GM12878 (cell line): ENCODE data around the gene ABCB8. TPM values are rescaled to one million over a fixed set of nuclear protein-coding genes. Genes with fewer than 3 reads are reported as not detected.

Experiments
- ATAC-seq: fragments of 200-7000 bp; cut with Tn5 transposase; 3 replicates; pipeline ENCODE4 v1.9.1; 2020; ENCODE audit warnings: mild to moderate bottlenecking, moderate library complexity
- BruUV-seq: library from RNA; stranded (reverse); fragments of 400-500 nt; replicated peaks from 2 replicates; lab custom pipeline; 2021; lab: Mats Ljungman, UMichigan
- CTCF ChIA-PET: fragments of 300-600 bp; sonication (Branson Sonifier 250); formaldehyde crosslinking; extraction: SDS; loops from one replicate; lab custom pipeline; 2021; ENCODE audit warnings: inconsistent platforms; lab: Yijun Ruan, JAX
- POLR2A ChIA-PET: fragments of 350-600 bp; formaldehyde crosslinking; extraction: SDS; loops from one replicate; lab custom pipeline; 2021; ENCODE audit warnings: inconsistent platforms; lab: Charles Lee
- RAD21 ChIA-PET: fragments of 300-600 bp; sonication (Branson Sonifier 250); formaldehyde crosslinking; loops from one replicate; lab custom pipeline; 2023; ENCODE audit warnings: antibody characterized with exemption; ENCODE audit not compliant: unreplicated experiment; lab: Charles Lee
- SMC1A ChIA-PET: fragments of 300-600 bp; sonication (Branson Sonifier 250); formaldehyde crosslinking; loops from one replicate; lab custom pipeline; 2023; ENCODE audit not compliant: unreplicated experiment, uncharacterized antibody; lab: Charles Lee
- DNase-seq: peaks from one replicate; pipeline ENCODE4 v3.0.0-alpha.2; 2011; ENCODE audit warnings: low read depth, low spot score
- FAIRE-seq: peaks from 3 replicates; lab custom pipeline; 2011; peaks lifted over from hg19 to GRCh38; lab: Jason Lieb, UNC
- H2AFZ ChIP-seq: 2 replicates; pipeline ENCODE4 v1.6.0; 2011; ENCODE audit warnings: low read depth, low read length, control low read depth; ENCODE audit not compliant: control insufficient read depth
- H3K27ac ChIP-seq: 2 replicates; pipeline ENCODE4 v1.5.1; 2011; ENCODE audit warnings: control low read depth; ENCODE audit not compliant: control insufficient read depth, insufficient read depth
- H3K27me3 ChIP-seq, 2 experiments: replicated peaks in 1 of 2; 2 replicates each; pipeline versions ENCODE4 v1.6.0 to v1.6.1; 2011; ENCODE audit warnings: low read length in 1 of 2; ENCODE audit not compliant: control insufficient read depth in 2 of 2, insufficient read depth in 2 of 2
- H3K36me3 ChIP-seq, 2 experiments: 2 replicates each; pipeline ENCODE4 v1.5.1; 2011; ENCODE audit warnings: low read length in 1 of 2; ENCODE audit not compliant: control insufficient read depth in 2 of 2, insufficient read depth in 2 of 2
- H3K4me1 ChIP-seq: 2 replicates; pipeline ENCODE4 v1.6.1; 2011; ENCODE audit warnings: mild to moderate bottlenecking, low read length, moderate library complexity, mixed read lengths; ENCODE audit not compliant: control insufficient read depth, insufficient read depth
- H3K4me2 ChIP-seq: 2 replicates; pipeline ENCODE4 v1.6.0; 2011; ENCODE audit warnings: control low read depth; ENCODE audit not compliant: control insufficient read depth, insufficient read depth
- H3K4me3 ChIP-seq: fragments of 200-600 bp; sonication (generic); 2 replicates; pipeline ENCODE4 v1.5.1; 2016
- H3K79me2 ChIP-seq: 2 replicates; pipeline ENCODE4 v1.6.0; 2011; ENCODE audit warnings: low read length; ENCODE audit not compliant: control insufficient read depth, insufficient read depth
- H3K9ac ChIP-seq: 2 replicates; pipeline ENCODE4 v1.8.0; 2011; ENCODE audit warnings: low read length, control low read depth, mixed read lengths; ENCODE audit not compliant: control insufficient read depth, insufficient read depth
- H3K9me3 ChIP-seq: replicated peaks from 3 replicates; pipeline ENCODE4 v1.5.1; 2011; ENCODE audit warnings: mild to moderate bottlenecking, low read length; ENCODE audit not compliant: control insufficient read depth, insufficient read depth
- H4K20me1 ChIP-seq: 2 replicates; pipeline ENCODE4 v1.6.0; 2011; ENCODE audit not compliant: control insufficient read depth, insufficient read depth
- PML ChIP-seq: IDR thresholded peaks from 2 replicates; pipeline ENCODE4 v1.6.1; 2012; ENCODE audit warnings: low read length, inconsistent platforms
- SIX5 ChIP-seq: IDR thresholded peaks from 2 replicates; pipeline ENCODE4 v1.6.1; 2011; ENCODE audit warnings: mild to moderate bottlenecking, low read depth, low read length, moderate library complexity; ENCODE audit not compliant: severe bottlenecking
- SPI1 ChIP-seq: IDR thresholded peaks from 2 replicates; pipeline ENCODE4 v1.6.1; 2011; ENCODE audit warnings: low read depth, mild to moderate bottlenecking, low read length, moderate library complexity, borderline replicate concordance; ENCODE audit not compliant: insufficient read depth
- SREBF2 ChIP-seq: IDR thresholded peaks from 2 replicates; pipeline ENCODE4 v1.6.1; 2012; ENCODE audit warnings: mild to moderate bottlenecking, low read length
- SUZ12 ChIP-seq: fragments of 200-600 bp; sonication (generic); IDR thresholded peaks from one replicate; pipeline ENCODE4 v1.6.1; 2018; ENCODE audit warnings: antibody characterized with exemption, mild to moderate bottlenecking; ENCODE audit not compliant: unreplicated experiment
- TARDBP ChIP-seq: IDR thresholded peaks from 2 replicates; pipeline ENCODE4 v1.6.1; 2016; ENCODE audit warnings: borderline replicate concordance
- WGBS: methylation state at CpG from one replicate; pipeline ENCODE4 v1.1.6; 2016; ENCODE audit warnings: low lambda C conversion rate; ENCODE audit not compliant: insufficient replicate concordance, insufficient coverage; ENCODE audit errors: missing lambda C conversion rate; 5-methylcytosine and 5-hydroxymethylcytosine counted together
- in situ Hi-C: fragments of 300-500 bp; cut with MboI; formaldehyde crosslinking; loops from 9 replicates; pipeline ENCODE4 v1.14.3; 2018; ENCODE audit warnings: mixed read lengths
- intact Hi-C: fragments of 100-400 bp; cut with micrococcal nuclease; formaldehyde crosslinking; loops from one replicate; pipeline ENCODE4 v1.14.2; 2022; ENCODE audit not compliant: unreplicated experiment
- polyA plus RNA-seq, 11 experiments: library from polyadenylated mRNA; depleted of rRNA in 4 of 11; unstranded in 6 of 11; stranded (reverse) in 5 of 11; fragments of >200 nt; fragmentation: Nextera tagmentation in 4 of 11; fragmentation: Illumina TruSeq in 1 of 11; extraction: Ambion mirVana in 4 of 11; extraction: Trizol in 1 of 11; gene quantifications; 1 replicate in 1 of 11; 2 replicates in 10 of 11; pipeline versions ENCODE4 v1.2.1 to v1.2.3, GENCODE V29; 2011 to 2016; ENCODE audit warnings: inconsistent platforms in 2 of 11, missing spikeins in 2 of 11, low read depth in 1 of 11
- total RNA-seq, 4 experiments: library from RNA; depleted of rRNA in 3 of 4; stranded (reverse); fragments of >200 nt in 3 of 4; fragmentation: Illumina TruSeq in 1 of 4; extraction: Trizol in 1 of 4; gene quantifications; 2 replicates each; pipeline versions ENCODE4 v1.2.1 to v1.2.3, GENCODE V29; 2013 to 2021

Gene ABCB8
- total and polyA plus RNA-seq, 10 of the 15 experiments (the other 5 are each of a cell fraction or from before 2014, with no cell fraction given), result 0.77 to 34.8 (median 18.9) TPM

DNA sequence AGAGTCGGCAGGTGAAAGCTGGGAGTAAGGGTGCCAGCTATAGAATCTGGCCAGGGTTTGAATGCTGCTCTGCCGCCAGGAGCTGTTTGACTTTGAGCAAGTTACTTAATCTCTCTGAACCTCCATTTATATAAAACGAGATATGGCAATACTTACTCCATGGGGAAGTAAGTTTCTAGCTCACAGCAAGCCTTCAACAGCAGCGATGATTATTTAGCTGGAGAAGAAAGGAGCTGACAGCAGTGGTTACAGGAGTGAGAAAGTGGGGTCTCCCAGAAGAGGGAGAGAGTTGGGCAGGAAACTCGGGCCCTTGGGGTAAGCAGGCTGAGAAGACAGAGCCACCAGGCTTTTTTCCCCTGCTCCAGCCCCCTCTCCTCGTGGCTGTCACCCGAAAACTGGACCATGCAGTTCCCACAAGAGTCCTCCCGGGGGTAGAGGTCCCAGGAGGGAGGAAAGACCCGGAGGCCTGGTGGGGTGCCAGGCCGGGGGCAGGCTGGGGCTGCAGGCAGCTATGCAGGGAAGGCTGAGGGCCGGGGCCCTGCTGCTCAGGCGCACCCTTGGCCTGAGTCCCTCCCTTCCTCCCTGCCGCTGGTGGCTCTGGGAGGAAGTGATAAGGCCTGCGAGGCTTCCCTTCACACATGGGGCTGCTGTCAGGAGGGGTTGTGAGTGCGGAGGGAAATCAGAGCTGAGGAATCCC, 34.0 kb upstream of the ABCB8 start:
- no peak for FAIRE-seq
- ChIA-PET RAD21 (interaction anchor here (1.5 kb wide), 1 partner anchor 10 kb away, joined by 4 read pairs; no protein-coding TSS in a partner anchor), SMC1A (no interaction called here), POLR2A (no interaction called here), CTCF (interaction anchor here (0.7 to 1.8 kb wide), 4 partner anchors 8 to 15 kb away, joined by 3 to 8 read pairs (median 4); no protein-coding TSS in a partner anchor)
- H3K4me2 ChIP-seq, result no peak overlapping the region
- no peaks in the 10 kb centered on the region for H3K4me1 ChIP-seq
- H3K4me3 ChIP-seq, result no peak overlapping the region
- intact Hi-C loops, result no loop called here
- no peak overlapping the region for H3K27ac ChIP-seq
- in situ Hi-C loops, result no loop called here
- H4K20me1 ChIP-seq, result no peaks in the 10 kb centered on the region
- TF ChIP-seq SPI1 (peak; percentile 51; the same call in 1 of the 2 replicates), PML (no peak)
- no peaks in the 10 kb centered on the region for H3K36me3 ChIP-seq
- peak overlapping the region; percentile 17; the same call in 1 of the 2 replicates for H2AFZ ChIP-seq
- ATAC-seq, result peak; percentile 74
- H3K9ac ChIP-seq, result no peak overlapping the region
- H3K79me2 ChIP-seq, result no peaks in the 10 kb centered on the region
- no peaks in the 10 kb centered on the region; the same call in 2 of the 3 replicates for H3K9me3 ChIP-seq
- 30% methylated on average over 15 of the region's 15 CpGs for WGBS
- BruUV-seq, result no TSS peak
- H3K27me3 ChIP-seq, result no peaks in the 10 kb centered on the region
- DNase-seq, result no peak

DNA sequence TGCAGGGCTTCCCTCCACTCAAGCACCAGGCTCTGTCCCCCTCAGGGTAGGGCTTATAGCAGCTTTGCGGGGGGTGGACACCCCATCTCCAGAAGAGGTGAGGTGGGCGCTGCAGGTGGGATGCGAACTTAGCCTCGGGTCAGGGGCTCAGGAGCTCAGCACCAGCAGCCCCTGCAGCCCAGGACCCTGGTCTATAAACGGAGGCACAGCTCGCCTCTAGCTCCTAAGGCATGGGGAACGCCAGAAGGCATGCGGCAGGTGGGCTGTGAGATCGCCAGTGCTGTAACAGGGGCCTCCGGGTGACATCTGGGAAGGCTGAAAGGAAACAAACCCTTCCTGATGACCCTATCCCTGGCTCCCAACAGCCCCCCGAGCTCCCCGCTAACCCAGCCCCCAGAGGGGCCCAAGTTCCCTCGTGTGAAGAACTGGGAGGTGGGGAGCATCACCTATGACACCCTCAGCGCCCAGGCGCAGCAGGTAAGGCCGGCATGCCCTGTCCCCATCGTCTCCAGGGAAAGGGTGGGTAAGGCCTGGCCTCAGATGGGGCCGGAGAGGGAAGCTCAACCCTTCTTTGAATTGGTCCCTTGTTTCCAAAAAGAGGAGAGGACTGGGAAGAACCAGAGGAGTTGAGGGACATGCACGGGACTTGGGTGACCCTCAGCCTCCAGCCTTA, 33.3 kb upstream of the ABCB8 start:
- Histone ChIP-seq H4K20me1 (no peaks in the 10 kb centered on the region), H2AFZ (peak overlapping the region; percentile 7; the same call in 1 of the 2 replicates), H3K79me2 (no peaks in the 10 kb centered on the region), H3K4me3 (no peak overlapping the region), H3K9ac (no peak overlapping the region), H3K27ac (no peak overlapping the region), H3K9me3 (no peaks in the 10 kb centered on the region; the same call in 2 of the 3 replicates), H3K4me2 (no peak overlapping the region), H3K27me3 (no peaks in the 10 kb centered on the region), H3K36me3 (no peaks in the 10 kb centered on the region), H3K4me1 (no peaks in the 10 kb centered on the region)
- CTCF ChIA-PET, result interaction anchor here (0.7 to 1.8 kb wide), 2 partner anchors 9 to 14 kb away, joined by 3 to 8 read pairs; no protein-coding TSS in a partner anchor
- ATAC-seq (no peak), DNase-seq (no peak), FAIRE-seq (no peak)
- in situ Hi-C loops, result no loop called here
- POLR2A ChIA-PET, result interaction anchor here (0.6 kb wide), 1 partner anchor 15 kb away, joined by 3 read pairs; no protein-coding TSS in a partner anchor
- RAD21 ChIA-PET, result no interaction called here
- intact Hi-C loops, result no loop called here
- SMC1A ChIA-PET, result no interaction called here
- BruUV-seq, result no TSS peak
- WGBS, result 33% methylated on average over 17 of the region's 19 CpGs
- no peak for TF ChIP-seq TARDBP
- TF ChIP-seq SIX5, result no peak
- no peak for TF ChIP-seq SUZ12
- no peak for TF ChIP-seq SREBF2
